ENCODE results near the gene NUBP1.

The NUBP1 gene

DNA sequence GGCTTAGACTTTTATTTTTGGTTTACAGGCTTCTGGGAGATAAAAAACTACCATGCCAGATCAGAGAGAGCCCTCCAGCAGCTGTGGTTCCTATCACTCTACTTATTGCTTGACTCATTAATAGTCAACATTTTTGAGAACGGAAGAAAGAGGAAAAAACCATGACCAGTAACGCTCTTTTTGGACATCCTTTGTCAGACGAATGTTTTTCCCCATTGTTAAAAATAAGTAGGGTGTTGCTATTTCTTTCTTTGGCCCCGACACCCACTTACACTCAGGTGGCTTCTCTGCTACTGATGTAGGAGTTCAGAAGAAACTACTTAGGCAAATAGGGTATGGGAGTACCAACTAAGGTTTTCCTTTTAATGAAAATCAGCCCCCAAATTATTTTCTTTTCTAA lies 47.4 kb downstream of the NUBP1 start:
- TF ChIP-seq EZH2phosphoT487 (IDR thresholded peaks at IDR 0.05; ENCODE audit: borderline replicate concordance, low read length), result no peak
- TF ChIP-seq, protein P1, sequence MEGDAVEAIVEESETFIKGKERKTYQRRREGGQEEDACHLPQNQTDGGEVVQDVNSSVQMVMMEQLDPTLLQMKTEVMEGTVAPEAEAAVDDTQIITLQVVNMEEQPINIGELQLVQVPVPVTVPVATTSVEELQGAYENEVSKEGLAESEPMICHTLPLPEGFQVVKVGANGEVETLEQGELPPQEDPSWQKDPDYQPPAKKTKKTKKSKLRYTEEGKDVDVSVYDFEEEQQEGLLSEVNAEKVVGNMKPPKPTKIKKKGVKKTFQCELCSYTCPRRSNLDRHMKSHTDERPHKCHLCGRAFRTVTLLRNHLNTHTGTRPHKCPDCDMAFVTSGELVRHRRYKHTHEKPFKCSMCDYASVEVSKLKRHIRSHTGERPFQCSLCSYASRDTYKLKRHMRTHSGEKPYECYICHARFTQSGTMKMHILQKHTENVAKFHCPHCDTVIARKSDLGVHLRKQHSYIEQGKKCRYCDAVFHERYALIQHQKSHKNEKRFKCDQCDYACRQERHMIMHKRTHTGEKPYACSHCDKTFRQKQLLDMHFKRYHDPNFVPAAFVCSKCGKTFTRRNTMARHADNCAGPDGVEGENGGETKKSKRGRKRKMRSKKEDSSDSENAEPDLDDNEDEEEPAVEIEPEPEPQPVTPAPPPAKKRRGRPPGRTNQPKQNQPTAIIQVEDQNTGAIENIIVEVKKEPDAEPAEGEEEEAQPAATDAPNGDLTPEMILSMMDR (IDR thresholded peaks at IDR 0.05; ENCODE audit: low read depth, low read length, poor library complexity, severe bottlenecking), result no peak
- Histone ChIP-seq H3K27ac (ENCODE audit: low read depth, low read length) (peak overlapping the region; percentile 23; the same call in 1 of the 2 replicates), H3K27me3 (ENCODE audit: control insufficient read depth, low read length) (no peaks in the 10 kb centered on the region), H3K36me3 (ENCODE audit: control insufficient read depth, low read length) (no peaks in the 10 kb centered on the region), H3K9me2 (replicated peaks; ENCODE audit: control insufficient read depth, low read length) (no peaks in the 10 kb centered on the region), H3K79me2 (ENCODE audit: control insufficient read depth, low read length) (no peaks in the 10 kb centered on the region), H3K4me2 (ENCODE audit: low read length) (peak overlapping the region; percentile 45), H3K4me1 (ENCODE audit: control insufficient read depth, low read length) (peaks cover 48% of the 10 kb centered on the region), H3K9me3 (ENCODE audit: control insufficient read depth, insufficient read depth, low read length) (peaks cover 3% of the 10 kb centered on the region; the same call in 1 of the 2 replicates), H4K20me1 (ENCODE audit: control insufficient read depth, insufficient read depth, low read depth, low read length) (no peaks in the 10 kb centered on the region), H3K4me3 (ENCODE audit: low read length) (peak overlapping the region; percentile 7; the same call in 1 of the 2 replicates), H3F3A (ENCODE audit: control insufficient read depth, insufficient read depth) (peaks cover 2% of the 10 kb centered on the region; the same call in 1 of the 2 replicates)

DNA sequence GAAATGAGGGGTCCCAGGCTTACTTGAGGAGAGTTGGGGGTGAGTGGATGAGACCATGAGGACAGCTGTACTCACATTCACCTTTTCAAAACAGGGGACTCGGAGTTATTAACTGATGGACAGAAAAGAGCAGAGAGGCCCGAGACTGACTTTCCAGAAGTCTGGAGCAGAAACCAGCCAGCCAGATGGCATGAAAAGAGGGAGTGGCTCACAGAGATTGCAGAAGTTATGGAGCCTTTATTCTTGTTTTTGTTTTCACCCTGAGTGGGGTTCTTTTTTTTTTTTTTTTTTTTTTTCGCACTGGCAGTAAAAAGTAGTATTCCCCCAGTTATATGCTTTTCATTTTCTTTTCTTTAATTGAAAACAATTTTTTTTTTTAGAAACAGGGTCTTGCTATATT lies 56.1 kb downstream of the NUBP1 start:
- no peaks in the 10 kb centered on the region for H3F3A ChIP-seq (ENCODE audit: control insufficient read depth, insufficient read depth)
- no peaks in the 10 kb centered on the region for H3K9me3 ChIP-seq (ENCODE audit: control insufficient read depth, insufficient read depth, low read length)
- peaks cover 27% of the 10 kb centered on the region for H3K4me1 ChIP-seq (ENCODE audit: control insufficient read depth, low read length)
- no peaks in the 10 kb centered on the region for H3K9me2 ChIP-seq (replicated peaks; ENCODE audit: control insufficient read depth, low read length)
- H3K4me2 ChIP-seq (ENCODE audit: low read length), result no peak overlapping the region
- no peaks in the 10 kb centered on the region for H3K79me2 ChIP-seq (ENCODE audit: control insufficient read depth, low read length)
- no peaks in the 10 kb centered on the region for H4K20me1 ChIP-seq (ENCODE audit: control insufficient read depth, insufficient read depth, low read depth, low read length)
- H3K36me3 ChIP-seq (ENCODE audit: control insufficient read depth, low read length), result no peaks in the 10 kb centered on the region
- no peak overlapping the region for H3K4me3 ChIP-seq (ENCODE audit: low read length)
- H3K27ac ChIP-seq (ENCODE audit: low read depth, low read length), result no peak overlapping the region
- TF ChIP-seq, protein P1 (IDR thresholded peaks at IDR 0.05; ENCODE audit: low read depth, low read length, poor library complexity, severe bottlenecking), result no peak
- no peak for TF ChIP-seq EZH2phosphoT487 (IDR thresholded peaks at IDR 0.05; ENCODE audit: borderline replicate concordance, low read length)
- H3K27me3 ChIP-seq (ENCODE audit: control insufficient read depth, low read length), result no peaks in the 10 kb centered on the region

DNA sequence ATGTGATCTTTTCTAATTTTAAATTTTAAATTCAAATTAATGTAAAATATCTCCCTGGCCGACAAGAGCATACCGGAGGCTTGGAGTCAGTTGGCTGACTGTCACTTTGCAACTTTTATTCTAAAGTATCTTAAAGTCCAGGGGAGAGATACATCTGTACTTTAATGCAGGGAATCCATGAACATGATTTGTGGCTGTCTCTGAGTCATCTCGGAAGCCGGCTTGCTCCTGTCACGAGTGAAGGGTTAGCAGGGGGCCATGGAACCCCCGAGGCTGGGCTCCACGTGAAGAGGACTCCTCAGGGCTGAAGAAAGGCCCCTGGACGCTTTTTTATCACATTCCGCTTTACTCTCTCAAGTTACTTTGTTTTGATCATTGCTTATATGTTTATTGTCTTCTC lies 61.7 kb downstream of the NUBP1 start:
- Histone ChIP-seq H3K79me2 (ENCODE audit: control insufficient read depth, low read length) (no peaks in the 10 kb centered on the region), H4K20me1 (ENCODE audit: control insufficient read depth, insufficient read depth, low read depth, low read length) (no peaks in the 10 kb centered on the region), H3K36me3 (ENCODE audit: control insufficient read depth, low read length) (no peaks in the 10 kb centered on the region), H3F3A (ENCODE audit: control insufficient read depth, insufficient read depth) (no peaks in the 10 kb centered on the region), H3K27me3 (ENCODE audit: control insufficient read depth, low read length) (peaks cover 4% of the 10 kb centered on the region), H3K9me2 (replicated peaks; ENCODE audit: control insufficient read depth, low read length) (no peaks in the 10 kb centered on the region), H3K9me3 (ENCODE audit: control insufficient read depth, insufficient read depth, low read length) (no peaks in the 10 kb centered on the region), H3K27ac (ENCODE audit: low read depth, low read length) (no peak overlapping the region), H3K4me1 (ENCODE audit: control insufficient read depth, low read length) (peaks cover 65% of the 10 kb centered on the region), H3K4me2 (ENCODE audit: low read length) (no peak overlapping the region), H3K4me3 (ENCODE audit: low read length) (no peak overlapping the region)
- TF ChIP-seq, protein P1 (IDR thresholded peaks at IDR 0.05; ENCODE audit: low read depth, low read length, poor library complexity, severe bottlenecking), result no peak
- TF ChIP-seq EZH2phosphoT487 (IDR thresholded peaks at IDR 0.05; ENCODE audit: borderline replicate concordance, low read length), result no peak
